Upper lobe of left lung (tissue), 4 donors: Measurements from ENCODE around the gene OIT3.

Source experiments
- EP300 ChIP-seq, 4 donors: sonication (generic); formaldehyde crosslinking; IDR thresholded peaks; one replicate each; pipeline ENCODE4 v1.5.1; 2017; ENCODE audit warnings: antibody characterized with exemption in 4 of 4, control low read depth in 2 of 4
- POLR2A ChIP-seq, 4 donors: fragments of 450-650 bp; IDR thresholded peaks; one replicate each; pipeline ENCODE4 v1.5.1; 2016 to 2017; ENCODE audit warnings: antibody characterized with exemption in 4 of 4, mild to moderate bottlenecking in 2 of 4
- POLR2AphosphoS5 ChIP-seq, 2 donors: sonication (generic); formaldehyde crosslinking; IDR thresholded peaks; one replicate each; pipeline ENCODE4 v1.5.1; 2017; ENCODE audit warnings: antibody characterized with exemption in 2 of 2
- TF ChIP-seq, protein P1 (sequence below), 6 experiments: fragments of 450-650 bp in 4 of 6; fragments of 200-600 bp in 2 of 6; sonication (generic) in 2 of 6; IDR thresholded peaks; one replicate each; pipeline ENCODE4 v1.5.1; 2016 to 2019; ENCODE audit warnings: antibody characterized with exemption in 6 of 6

DNA sequence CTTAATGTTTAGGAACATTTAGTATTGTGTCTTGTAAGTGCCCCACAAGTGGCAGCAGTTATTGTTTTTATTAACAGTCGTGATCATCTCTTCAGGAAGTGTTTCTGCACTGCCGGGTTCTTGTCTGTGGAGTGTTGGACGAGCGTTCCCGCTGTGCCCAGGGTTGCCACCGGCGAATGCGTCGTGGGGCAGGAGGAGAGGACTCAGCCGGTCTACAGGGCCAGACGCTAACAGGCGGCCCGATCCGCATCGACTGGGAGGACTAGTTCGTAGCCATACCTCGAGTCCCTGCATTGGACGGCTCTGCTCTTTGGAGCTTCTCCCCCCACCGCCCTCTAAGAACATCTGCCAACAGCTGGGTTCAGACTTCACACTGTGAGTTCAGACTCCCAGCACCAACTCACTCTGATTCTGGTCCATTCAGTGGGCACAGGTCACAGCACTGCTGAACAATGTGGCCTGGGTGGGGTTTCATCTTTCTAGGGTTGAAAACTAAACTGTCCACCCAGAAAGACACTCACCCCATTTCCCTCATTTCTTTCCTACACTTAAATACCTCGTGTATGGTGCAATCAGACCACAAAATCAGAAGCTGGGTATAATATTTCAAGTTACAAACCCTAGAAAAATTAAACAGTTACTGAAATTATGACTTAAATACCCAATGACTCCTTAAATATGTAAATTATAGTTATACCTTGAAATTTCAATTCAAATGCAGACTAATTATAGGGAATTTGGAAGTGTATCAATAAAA lies 38.9 kb downstream of the OIT3 start:
- TF ChIP-seq, protein P1, sequence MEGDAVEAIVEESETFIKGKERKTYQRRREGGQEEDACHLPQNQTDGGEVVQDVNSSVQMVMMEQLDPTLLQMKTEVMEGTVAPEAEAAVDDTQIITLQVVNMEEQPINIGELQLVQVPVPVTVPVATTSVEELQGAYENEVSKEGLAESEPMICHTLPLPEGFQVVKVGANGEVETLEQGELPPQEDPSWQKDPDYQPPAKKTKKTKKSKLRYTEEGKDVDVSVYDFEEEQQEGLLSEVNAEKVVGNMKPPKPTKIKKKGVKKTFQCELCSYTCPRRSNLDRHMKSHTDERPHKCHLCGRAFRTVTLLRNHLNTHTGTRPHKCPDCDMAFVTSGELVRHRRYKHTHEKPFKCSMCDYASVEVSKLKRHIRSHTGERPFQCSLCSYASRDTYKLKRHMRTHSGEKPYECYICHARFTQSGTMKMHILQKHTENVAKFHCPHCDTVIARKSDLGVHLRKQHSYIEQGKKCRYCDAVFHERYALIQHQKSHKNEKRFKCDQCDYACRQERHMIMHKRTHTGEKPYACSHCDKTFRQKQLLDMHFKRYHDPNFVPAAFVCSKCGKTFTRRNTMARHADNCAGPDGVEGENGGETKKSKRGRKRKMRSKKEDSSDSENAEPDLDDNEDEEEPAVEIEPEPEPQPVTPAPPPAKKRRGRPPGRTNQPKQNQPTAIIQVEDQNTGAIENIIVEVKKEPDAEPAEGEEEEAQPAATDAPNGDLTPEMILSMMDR (IDR thresholded peaks at IDR 0.05) = no peak
- TF ChIP-seq POLR2A (IDR thresholded peaks at IDR 0.05) (no peak), POLR2AphosphoS5 (IDR thresholded peaks at IDR 0.05) (no peak), EP300 (IDR thresholded peaks at IDR 0.05) (no peak)
